Measurements from ENCODE around the gene C16orf54.
"Not testable (repeated sequence)": the region's sequence is repeated elsewhere in the genome, so short reads cannot be mapped to it uniquely, and the experiment has no call there.

The C16orf54 gene, protein sequence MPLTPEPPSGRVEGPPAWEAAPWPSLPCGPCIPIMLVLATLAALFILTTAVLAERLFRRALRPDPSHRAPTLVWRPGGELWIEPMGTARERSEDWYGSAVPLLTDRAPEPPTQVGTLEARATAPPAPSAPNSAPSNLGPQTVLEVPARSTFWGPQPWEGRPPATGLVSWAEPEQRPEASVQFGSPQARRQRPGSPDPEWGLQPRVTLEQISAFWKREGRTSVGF

DNA sequence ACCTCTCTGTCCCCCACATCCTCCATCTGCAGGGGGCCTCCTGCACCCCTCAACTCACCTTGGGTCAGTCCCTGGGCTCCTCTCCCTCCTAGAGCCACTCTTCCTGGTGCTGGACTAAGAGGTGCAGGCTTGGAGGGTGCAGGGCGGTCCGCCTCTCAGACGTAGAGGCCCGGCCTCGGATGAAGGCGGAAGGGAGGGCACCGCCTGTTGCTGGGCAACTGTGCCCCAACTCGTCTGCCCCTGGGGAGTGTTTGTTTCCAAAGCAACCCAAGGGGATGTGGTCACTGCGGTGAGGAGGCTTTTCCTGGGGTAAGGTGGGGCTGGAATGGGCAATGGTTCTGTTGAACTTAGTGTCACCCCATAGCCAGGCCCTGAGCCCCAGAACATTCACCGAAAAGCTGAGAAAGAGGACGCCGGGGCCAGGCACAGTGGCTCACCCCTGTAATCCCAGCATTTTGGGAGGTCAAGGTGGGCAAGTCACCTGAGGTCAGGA lies at the start of gene C16orf54:
C16orf54 (minus strand) TSS at position 138 of the 493 bp plus-strand sequence. CDS start 1,039 bp downstream, outside the sequence.
- no peak for TF ChIP-seq ZNF274 (IDR thresholded peaks at IDR 0.05; ENCODE audit: low read depth, low read length)
- peak within 1 kb of the TSS; percentile 67; the same call in 1 of the 2 replicates for H3K4me3 ChIP-seq (ENCODE audit: low read length)

DNA sequence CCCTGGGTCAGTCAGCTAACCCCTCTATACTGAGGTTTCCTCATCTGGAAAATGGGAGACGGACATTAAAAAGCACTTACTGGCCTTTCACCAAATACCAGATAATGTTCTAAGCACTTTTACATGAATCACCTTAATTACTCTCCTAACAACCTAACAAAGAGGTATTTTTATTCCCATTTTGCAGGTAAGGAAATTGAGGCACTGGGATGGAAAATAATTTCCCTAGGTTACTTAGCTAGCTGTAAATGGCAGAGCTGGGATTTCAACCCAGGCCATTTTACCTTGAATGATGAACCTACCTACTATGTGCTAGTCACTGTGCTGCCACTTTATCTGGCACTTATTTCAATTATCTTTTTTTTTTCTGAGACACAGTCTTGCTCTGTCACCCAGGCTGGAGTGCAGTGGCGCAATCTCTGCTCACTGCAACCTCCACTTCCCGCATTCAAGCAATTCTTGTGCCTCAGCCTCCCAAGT lies 48.5 kb upstream of the C16orf54 start:
- no peak overlapping the region for H3K4me3 ChIP-seq (ENCODE audit: low read length)
- TF ChIP-seq ZNF274 (IDR thresholded peaks at IDR 0.05; ENCODE audit: low read depth, low read length): no peak

DNA sequence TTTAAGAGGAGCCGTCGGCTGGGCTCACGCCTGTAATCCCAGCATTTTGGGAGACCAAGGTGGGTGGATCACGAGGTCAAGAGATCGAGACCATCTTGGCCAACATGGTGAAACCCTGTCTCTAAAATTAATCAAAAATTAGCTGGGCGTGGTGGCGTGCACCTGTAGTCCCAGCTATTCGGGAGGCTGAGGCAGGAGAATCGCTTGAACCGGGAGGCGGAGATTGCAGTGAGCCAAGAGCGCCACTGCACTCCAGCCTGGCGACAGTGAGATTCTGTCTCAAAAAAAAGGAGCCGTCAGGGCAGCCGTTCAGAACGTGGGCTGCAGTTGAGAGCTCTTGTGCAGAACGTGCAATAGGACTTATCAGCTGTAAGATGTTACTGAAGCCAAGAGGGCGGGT lies 47.4 kb upstream of the C16orf54 start:
- H3K4me3 ChIP-seq (ENCODE audit: low read length): not testable (repeated sequence)

DNA sequence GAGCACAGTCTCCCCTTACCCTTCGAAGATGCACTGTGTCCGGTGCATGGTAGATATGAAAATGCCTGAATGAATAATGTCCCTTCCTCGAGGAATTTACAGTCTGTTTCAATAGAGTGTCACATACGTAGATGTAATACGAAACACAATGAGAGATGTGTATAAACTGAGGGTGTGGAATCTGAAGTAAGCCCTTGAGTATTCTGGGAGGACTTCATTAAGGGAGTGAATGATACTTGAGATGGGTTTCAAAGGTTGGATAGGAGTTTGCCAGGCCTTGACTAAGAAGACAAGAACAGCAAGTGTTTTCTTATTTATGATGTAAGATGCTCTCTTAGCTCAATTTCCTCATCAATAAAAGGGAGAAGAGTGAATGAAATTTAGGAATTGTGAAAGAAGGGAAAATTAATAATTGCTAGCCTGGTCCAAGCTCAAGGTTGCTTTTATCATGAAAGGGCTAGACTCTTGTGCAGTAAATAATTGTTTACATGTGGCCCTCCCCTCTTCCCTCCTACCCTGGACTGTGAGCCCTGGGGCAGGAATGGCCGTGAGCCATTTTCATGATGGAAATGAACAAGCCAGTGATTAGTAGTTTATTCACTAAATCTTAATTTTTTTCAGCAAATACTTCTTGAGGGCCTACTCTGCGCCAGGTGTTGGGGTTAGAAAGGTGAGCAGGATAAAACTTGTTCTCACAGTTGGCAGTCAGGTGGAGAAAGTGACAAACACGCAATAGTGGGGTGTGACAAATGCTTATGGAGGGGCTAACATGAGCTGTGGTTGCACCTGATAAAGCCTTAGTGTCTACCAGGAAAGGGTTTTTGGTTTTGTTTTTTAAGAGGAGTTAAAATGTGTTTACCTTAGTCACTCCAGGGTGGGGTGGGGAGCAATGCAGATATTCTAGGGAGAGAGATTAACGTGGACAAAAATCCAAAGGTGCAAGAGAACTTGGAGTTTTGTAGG lies 46.3 kb upstream of the C16orf54 start:
- peak overlapping the region; percentile 76 for H3K4me3 ChIP-seq (ENCODE audit: low read length)

DNA sequence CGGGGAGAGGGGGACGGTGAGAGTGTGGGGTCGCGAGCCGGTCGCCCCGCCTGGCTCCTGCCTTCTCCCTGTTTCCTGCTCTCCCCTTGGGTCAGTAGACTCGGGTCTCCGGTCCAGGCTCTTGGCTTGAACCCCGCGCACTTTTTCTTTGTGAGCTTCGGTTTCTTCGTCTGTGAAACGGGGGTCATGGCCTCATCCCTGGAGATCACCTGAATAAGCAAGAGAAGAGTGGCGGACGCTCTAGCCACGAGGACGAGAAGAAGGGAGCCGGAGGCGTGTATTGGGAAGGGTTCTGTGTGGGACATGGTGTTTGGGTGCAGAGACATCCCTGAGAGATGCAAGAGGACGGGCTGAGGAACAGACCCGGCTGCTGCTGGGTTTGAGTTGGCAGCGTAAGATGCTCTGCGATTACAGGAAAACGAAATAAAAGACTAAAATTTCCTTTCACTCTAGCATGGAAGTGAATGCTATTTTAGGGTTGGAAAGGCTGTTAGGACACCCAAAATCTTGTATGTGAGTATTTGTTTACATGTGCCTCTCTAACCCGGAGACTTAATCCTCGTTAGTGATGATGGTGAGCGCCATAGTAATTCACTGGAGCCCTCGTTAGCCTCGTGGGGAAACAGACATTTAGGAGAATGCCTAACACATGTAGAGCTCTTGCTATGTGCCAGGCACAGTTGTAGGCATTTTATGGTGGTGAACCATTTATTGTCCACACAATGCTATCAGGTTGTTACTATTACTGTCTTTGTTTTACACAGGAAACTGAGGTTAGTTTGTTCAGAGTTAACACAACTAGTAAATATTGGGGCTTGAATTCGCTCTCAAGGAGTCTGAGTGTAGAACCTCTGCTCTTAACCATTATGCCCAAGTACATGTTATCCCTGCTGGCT lies 45.4 kb upstream of the C16orf54 start:
- TF ChIP-seq ZNF274 (IDR thresholded peaks at IDR 0.05; ENCODE audit: low read depth, low read length): no peak

More for the DNA sequence above, 46.3 kb upstream of the C16orf54 start:
- TF ChIP-seq ZNF274 (IDR thresholded peaks at IDR 0.05; ENCODE audit: low read depth, low read length): no peak

DNA sequence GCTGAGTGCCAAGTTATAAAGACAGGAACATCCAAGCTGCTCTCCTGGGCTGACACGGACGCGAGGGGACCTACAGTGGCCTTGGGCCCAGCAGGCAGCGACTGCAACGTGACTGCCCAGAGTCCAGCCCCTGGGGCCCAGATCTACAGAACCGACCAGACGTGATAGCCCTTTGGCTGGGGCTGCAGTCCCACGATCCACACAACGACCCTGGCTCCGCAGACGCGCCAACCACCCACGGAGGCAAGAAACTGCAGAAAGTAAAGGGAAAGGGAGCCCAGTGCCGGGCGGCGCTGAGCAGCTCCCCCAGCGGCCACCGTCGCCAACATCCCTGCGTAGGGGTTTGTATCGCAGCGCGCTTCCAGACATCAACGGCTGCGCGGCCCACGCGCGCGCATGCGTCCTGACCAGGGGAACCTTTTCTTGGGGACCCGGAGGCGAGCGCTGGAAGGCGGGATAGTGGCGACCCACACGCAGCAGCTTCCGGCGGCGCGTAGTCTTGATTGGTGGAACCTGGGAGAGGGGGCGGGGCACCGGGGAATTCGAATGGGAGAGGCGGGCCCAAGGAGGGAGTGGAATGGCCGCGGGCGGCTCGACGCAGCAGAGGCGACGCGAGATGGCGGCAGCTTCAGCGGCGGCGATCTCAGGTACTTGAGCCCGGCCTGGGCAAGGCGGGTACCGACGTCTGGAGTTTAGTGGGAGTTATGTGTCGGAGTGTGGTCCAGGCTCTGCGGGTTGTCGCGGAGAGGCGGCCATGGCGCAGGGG lies 44.6 kb upstream of the C16orf54 start, which contains the start of gene KIF22:
KIF22 (plus strand) TSS at position 569 of the 766 bp plus-strand sequence; CDS start at position 578, 9 bp downstream.
- peak within 1 kb of the TSS; percentile 76 for H3K4me3 ChIP-seq (ENCODE audit: low read length)
- no peak for TF ChIP-seq ZNF274 (IDR thresholded peaks at IDR 0.05; ENCODE audit: low read depth, low read length)

More for the DNA sequence above, 45.4 kb upstream of the C16orf54 start:
- peak overlapping the region; percentile 76 for H3K4me3 ChIP-seq (ENCODE audit: low read length)

DNA sequence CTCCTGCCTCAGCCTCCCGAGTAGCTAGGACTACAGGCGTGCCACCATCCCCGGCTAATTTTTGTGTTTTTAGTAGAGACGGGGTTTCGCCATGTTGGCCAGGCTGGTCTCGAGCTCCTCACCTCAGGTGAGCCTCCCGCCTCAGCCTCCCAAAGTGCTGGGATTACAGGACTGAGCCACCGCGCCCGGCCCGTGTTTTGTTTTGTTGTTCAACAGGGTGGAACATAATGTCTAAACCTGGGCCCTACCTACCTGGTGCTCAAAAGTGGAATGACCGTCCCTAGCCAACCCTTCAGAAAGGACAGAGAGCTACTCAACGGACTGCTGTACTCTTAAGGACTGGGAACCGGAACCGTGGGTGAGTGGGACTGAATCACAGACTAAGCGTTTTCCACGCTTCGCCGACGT lies 44.0 kb upstream of the C16orf54 start:
- TF ChIP-seq ZNF274 (IDR thresholded peaks at IDR 0.05; ENCODE audit: low read depth, low read length): no peak
- peak overlapping the region; percentile 51; the same call in 1 of the 2 replicates for H3K4me3 ChIP-seq (ENCODE audit: low read length)

DNA sequence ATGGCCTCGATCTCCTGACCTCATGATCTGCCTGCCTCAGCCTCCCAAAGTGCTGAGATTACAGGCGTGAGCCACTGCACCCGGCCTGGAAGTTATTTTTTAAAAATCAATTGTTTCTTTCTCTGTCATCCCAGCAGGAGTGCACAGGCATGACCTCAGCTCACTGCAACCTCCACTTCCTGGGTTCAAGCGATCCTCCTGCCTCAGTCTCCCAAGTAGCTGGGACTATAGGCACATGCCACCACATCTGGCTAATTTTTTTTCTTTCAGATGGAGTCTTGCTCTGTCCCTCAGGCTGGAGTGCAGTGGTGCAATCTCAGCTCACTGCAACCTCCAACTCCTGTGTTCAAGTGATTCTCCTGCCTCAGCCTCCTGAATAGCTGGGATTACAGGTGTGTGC lies 41.4 kb upstream of the C16orf54 start:
- H3K4me3 ChIP-seq (ENCODE audit: low read length): not testable (repeated sequence)

DNA sequence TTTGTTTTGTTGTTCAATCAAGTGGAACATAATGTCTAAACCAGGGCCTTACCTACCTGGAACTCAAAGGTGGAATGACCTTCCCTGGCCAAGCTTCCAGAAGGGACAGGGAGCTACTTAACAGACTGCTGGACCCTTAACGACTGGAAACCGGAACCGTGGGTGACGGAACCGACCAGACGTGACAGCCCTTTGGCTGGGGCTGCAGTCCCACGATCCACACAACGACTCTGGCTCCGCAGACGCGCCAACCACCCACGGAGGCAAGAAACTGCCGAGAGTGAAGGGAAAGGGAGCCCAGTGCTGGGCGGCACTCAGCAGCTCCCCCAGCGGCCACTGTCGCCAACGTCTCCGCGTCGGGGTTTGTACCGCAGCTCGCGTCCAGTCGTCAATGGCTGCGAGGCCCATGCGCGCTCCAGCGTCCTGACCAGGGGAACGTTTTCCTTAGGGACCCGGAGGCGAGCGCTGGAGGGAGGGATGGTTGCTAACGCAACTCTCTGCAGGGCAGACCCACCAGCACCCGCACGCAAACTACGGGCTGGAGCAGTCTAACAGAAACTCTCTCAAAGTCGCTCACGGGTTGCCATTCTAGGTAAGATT lies 39.2 kb upstream of the C16orf54 start:
- TF ChIP-seq ZNF274 (IDR thresholded peaks at IDR 0.05; ENCODE audit: low read depth, low read length): no peak
- no peak overlapping the region for H3K4me3 ChIP-seq (ENCODE audit: low read length)

DNA sequence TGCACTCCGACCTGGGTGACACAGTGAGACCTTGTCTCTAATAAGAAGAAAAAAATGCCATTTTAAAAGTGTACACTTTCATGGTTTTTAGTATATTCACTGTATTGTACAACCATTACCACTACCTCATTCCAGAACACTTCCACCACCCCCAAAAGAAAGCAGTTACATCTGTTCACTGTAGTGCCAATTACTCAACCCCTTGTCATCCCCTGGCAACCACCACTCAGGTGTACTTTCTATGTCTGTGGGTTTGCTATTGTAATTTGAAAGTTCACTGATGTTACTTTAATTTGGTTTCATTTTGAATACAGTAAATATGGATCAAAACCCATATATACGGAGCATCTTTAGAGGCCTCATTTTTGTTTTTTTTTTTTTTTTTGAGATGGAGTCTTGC lies 38.4 kb upstream of the C16orf54 start:
- TF ChIP-seq ZNF274 (IDR thresholded peaks at IDR 0.05; ENCODE audit: low read depth, low read length): no peak
- H3K4me3 ChIP-seq (ENCODE audit: low read length): no peak overlapping the region

DNA sequence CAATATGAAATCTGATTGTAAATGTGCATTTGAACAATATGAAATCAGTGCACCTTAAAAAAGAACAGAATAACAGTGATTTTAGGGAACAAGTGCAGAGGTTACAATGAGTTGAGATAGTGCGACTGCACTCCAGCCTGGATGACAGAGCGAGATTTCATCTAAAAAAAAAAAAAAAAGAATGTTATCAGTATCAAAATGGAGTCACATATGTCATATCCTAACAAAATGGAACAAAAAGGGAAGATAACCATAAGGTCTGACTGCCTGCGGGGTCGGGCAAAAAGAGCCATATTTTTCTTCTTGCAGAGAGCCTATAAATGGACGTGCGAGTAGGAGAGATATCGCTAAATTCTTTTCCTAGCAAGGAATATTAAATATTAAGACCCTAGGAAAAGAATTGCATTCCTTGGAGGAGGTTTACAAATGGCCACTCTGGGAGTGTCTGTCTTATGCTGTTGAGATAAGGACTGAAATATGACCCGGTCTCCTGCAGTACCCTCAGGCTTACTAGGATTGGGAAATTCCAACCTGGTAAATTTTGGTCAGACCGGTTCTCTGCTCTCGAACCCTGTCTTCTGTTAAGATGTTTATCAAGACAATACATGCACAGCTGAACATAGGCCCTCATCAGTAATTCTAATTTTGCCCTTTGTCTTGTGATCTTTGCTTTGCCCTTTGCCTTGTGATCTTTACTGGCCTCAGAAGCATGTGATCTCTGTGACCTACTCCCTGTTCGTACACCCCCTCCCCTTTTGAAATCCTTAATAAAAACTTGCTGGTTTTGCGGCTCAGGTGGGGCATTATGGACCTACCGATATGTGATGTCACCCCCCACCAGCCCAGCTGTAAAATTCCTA lies 37.5 kb upstream of the C16orf54 start:
- not testable (repeated sequence) for H3K4me3 ChIP-seq (ENCODE audit: low read length)

DNA sequence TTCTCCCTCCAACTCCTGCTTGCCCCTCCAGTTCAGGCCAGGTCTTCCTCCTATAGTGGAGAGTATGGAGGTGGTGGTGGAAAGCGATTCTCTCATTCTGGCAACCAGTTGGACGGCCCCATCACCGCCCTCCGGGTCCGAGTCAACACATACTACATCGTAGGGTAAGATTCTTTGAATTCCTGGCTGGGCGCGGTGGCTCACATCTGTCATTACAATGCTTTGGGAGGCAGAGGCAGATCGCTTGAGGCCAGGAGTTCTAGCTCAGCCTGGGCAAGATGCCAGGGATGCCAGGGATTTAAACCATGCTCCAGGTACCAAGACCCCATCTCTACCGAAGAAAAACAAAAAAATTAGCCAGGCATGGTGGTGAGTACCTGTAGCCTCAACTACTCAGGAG lies 33.7 kb upstream of the C16orf54 start:
- TF ChIP-seq ZNF274 (IDR thresholded peaks at IDR 0.05; ENCODE audit: low read depth, low read length): no peak
- no peak overlapping the region for H3K4me3 ChIP-seq (ENCODE audit: low read length)

All from GM08714 (cell line).